B cell (primary cell): ENCODE measurements around the gene PAQR7.

ENCODE experiments used
- CTCF ChIP-seq: fragments of 200-600 bp; IDR thresholded peaks from one replicate; pipeline ENCODE4 v1.8.0; 2022; ENCODE audit warnings: antibody characterized with exemption, mild to moderate bottlenecking
- EZH2 ChIP-seq: IDR thresholded peaks from 2 replicates; pipeline ENCODE4 v1.6.1; 2012; ENCODE audit warnings: borderline replicate concordance, low read depth, mild to moderate bottlenecking, moderate library complexity, low read length; ENCODE audit not compliant: insufficient read depth, poor library complexity, severe bottlenecking

- TF ChIP-seq CTCF (no peak), EZH2 (no peak)
These were observed 47.0 kb downstream of the PAQR7 start for GRCh38 chr1:25828491-25828890.
